GM19023 (cell line): ENCODE data around the gene SPATA18.
"Not testable (repeated sequence)": the region's sequence is repeated elsewhere in the genome, so short reads cannot be mapped to it uniquely, and the experiment has no call there.

Source experiments
- ATAC-seq: cut with Tn5 transposase; IDR thresholded peaks from one replicate; pipeline ENCODE4 v1.9.1; 2021; ENCODE audit warnings: mild to moderate bottlenecking, moderate library complexity; ENCODE audit not compliant: unreplicated experiment

SPATA18 gene

DNA sequence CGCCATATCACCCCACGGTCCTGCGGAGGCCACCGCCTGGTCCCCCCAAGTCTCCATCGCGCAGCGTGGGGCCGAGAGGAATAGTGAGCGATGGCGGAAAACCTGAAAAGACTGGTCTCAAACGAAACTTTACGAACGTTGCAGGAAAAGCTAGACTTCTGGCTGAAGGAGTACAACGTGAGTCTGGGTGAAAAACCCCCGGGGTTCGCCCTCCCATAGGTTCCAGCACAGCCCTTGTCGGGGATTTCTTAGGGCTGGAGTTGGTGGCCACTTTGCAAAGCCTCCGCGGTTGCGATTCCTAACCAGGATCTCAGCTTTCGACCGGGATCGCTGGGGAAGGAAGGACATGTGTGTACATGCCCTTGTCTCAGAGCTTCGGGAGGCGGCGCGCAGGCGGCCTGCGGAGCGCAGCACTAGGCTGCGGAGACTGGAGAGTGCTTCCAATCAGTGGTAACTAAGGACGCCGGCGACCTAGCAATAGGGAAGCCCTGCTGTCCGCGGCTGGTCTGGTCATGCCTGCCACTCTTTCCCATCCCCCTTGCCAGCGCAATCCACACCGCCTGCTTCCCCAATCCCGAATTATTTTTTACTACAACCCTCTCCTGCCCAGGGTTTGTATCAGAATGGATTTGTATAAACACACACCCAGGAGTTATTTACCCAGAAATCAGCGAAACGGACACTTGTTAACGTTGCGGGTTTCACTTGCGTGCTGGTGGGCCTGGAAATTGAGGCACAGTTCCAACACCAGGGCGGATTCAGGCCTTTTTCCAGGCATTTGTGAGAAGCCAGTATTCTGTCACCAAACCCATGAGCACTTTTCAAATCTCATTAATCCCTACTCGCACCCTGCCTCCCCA is 741 bp downstream of the SPATA18 start:
- ATAC-seq = peak; percentile 52

GRCh38 chr4:52052475-52052780 is 1.3 kb downstream of the SPATA18 start:
- ATAC-seq = peak; percentile 59

DNA sequence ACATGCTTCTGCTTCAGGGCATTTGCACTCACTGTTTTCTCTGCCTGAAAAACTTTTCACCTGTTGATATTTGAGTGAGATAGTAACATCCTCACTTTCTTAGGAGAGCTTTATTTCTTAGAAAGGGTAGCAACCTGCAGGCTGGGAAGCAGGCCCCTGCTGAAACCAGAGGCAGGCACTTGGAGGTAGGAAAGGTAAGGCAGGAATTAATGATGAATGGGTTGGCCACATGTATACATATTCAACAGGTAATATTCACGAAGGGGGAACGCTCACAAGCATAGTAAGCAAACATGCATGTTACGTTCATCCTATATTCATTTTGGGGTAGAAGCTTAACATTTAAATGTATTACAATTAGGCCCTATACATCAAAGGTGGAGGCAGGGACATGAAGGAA is 3.1 kb downstream of the SPATA18 start:
- no peak for ATAC-seq

DNA sequence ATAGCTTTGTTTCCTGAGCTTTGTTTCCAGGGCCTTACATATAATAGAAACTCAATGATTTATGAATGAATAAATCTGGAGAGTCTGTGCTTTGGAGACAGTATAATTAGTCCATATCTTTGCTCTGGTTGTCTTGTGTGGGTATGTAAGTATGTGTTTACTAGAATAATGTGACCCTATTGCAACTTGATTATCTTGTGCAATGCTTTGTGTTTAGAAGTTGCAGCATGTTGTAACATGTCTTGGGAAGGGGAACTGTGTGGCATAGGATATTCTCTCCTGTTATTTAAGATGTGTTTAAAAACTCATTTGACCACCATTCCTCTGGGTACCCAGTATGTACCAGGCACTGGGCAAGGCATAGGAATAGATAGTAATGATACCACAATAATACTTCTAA is 6.1 kb downstream of the SPATA18 start:
- ATAC-seq = no peak

- no peak for ATAC-seq
Measured at GRCh38 chr4:52058275-52058674, 7.2 kb downstream of the SPATA18 start.

GRCh38 chr4:52059372-52059771 is 8.3 kb downstream of the SPATA18 start:
- no peak for ATAC-seq

DNA sequence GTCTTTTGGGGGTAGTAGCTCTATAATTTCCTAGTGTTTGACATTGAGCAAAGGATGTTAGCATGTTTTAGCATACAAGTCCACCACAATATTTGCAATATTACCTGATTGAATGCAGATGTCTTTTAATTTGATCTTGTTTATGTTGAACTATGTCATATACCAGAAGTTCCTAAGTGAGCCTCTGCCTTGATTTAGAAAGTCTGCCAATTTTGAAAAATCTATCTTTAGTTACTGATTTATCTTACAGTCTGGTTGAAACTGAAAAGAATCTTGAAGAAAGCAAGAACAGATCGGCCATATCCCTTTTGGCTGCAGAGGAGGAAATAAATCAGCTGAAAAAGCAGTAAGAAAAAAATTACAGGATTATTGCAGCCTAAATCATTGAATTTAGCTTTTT is 18.5 kb downstream of the SPATA18 start:
- ATAC-seq = no peak

DNA sequence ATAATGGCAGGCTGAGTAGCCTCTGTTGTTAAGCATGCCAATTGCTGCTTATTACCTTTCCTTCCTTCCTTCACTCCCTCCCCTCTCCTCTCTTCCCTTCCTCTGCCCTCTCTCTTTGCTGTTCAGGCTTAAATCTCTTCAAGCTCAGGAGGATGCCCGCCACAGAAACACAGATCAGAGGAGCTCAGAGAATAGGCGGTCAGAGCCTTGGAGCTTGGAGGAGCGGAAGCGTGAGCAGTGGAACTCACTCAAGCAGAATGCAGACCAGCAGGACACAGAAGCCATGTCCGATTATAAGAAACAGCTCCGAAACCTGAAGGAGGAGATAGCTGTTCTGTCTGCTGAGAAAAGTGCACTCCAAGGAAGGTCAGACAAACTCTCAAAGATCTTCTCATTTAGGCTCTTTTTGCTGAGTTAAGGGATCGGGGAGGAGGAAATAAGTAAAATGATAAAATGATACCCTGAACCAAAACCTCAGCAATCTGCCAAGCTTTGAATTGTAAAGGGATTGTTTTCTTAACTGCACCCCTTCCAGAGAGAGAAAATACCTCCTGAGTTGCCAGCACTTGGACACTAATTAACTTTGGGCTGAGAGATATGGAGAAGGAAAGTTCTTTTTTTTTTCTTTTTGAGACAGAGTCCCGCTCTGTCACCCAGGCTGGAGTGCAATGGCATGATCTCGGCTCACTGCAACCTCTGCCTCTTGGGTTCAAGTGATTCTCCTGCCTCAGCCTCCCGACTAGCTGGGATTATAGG is 20.9 kb downstream of the SPATA18 start:
- ATAC-seq = no peak

DNA sequence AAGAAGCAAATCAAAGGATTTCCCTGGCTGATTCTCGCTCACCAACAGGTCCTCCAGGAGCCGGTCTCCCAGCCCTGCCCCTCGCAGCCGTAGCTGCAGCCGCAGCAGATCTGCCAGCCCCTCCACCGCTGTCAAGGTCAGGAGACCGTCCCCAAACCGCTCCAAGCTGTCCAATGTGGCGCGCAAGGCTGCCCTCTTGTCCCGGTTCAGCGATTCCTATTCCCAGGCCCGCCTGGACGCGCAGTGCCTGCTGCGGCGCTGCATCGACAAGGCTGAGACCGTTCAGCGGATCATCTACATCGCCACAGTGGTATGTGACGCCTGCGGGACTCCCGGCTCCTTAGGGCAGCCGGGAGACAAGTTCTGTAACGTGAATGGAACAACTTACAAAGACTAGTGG is 25.6 kb downstream of the SPATA18 start:
- no peak for ATAC-seq

DNA sequence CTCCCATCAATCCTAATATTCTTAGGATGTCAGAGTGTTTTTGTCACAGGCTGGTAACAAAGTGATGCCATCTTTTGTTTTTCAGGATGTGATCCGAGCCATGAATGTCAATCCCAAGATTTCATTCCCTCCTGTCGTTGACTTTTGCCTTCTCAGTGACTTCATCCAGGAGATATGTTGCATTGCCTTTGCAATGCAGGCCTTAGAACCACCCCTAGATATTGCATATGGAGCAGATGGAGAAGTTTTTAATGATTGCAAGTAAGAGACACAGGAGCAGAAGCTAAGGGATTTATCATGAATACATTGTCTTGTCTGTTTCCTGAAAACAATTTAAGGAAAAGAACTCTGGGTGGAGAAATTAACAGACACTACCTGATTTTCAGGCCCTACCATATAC is 28.6 kb downstream of the SPATA18 start:
- ATAC-seq = no peak

DNA sequence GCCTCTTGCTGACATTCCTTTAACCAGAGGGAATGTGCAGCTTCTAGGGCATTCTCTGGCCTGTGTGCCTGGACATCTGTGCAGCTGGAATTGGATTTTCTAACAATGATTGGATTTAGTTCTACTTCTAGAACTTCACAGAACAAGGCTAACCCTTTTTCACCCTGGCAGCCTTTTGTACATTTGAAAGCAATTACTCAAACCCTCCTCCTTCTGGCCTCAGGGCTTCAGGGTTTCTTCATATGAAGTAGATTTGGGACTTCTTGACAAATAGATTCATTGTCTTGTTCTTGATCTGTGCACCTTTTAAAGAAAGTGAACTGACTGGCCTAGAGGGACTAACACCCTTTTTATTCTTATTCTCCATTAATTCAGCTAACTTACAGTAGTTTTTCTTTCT is 30.1 kb downstream of the SPATA18 start:
- ATAC-seq = no peak

- not testable (repeated sequence) for ATAC-seq
Measured at GRCh38 chr4:52086425-52086824, 35.3 kb downstream of the SPATA18 start.

DNA sequence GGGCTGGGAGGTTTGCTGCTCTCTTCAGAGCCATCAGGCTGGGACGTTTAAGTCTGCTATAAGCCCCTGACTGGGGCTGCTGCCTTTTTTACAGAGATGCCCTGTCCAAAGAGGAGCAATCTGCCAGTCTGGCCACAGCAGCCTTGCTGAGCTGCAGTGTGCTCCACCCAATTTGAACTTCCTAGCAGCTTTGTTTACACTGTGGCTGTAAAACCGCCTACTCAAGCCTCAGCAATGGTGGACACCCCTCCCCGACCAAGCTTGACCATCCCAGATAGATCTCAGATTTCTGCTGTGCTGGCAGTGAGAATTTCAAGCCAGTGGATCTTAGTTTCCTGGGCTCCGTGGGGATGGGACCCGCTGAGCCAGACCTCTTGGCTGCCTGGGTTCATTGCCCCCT is 40.7 kb downstream of the SPATA18 start:
- no peak for ATAC-seq

DNA sequence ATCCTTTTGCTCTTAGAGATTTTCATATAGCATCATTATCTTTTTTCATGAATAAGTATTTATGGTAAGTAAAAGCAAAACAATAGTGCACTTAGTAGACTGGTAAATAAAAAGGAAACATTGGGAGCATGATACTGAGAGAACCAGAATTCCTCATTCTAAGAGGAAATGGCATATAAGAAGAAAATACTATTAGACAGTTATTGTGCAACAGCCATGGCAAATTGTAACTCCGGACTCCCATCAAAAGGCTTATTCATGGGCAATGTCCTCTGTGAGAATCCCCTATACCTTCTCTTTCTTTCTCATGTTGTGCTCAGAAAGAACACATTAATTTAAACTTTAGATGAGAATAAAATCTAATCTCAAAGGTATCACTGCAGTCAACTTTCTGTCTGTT is 42.4 kb downstream of the SPATA18 start:
- no peak for ATAC-seq

DNA sequence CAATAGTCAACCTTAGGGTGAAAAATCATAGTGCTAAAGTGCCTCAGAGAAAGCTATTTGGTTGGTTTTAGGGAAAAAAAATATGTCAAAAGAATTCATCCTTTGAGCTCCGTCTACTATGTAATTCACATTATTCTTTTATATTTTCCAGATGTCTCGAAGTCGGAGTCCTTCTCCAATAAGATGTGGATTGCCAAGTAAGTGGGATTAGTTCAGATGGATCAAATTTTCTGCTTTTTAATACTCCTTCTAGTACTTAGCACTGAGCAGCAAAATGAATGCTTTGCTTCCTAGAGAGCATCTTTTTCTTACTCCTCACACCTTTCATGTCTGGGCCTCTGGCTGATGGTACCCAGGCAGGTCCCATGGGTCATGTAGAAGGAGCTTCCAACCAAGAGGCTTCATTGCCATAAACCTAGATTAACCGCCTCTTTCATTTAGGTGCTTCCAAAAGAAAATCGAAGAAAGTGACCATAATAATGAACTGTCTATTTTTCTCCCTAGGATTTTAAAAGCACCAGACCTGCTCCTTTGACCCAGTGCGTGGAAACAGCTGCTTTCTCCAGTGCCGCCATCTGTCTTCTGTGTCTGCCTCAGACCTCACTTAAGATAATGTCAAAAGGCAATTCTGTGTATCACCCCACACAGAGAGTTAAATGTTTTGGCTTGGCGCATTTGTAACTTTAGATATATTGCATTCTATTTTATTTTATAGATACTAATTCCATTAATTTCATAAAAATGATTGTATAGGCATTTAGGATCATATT is 43.5 kb downstream of the SPATA18 start:
- ATAC-seq = no peak

DNA sequence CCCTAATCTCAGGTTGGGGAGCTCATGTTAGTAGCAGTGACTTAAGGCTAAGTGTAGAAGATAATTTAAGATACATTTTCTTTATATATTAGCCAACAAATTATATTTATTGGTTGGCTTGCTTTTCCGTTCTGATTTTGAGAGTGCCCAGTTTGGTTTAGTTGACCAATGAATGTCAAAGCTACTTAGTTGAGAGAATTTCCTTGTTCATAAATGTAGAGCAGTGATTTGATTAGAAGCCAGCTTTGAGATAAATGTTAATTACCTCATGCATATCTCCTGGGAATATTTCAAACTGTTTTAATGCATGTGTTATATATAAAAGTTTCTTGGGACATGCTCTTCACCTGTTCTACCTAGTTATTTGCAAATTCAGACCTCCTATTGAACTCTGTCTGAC is 44.3 kb downstream of the SPATA18 start:
- ATAC-seq = no peak

DNA sequence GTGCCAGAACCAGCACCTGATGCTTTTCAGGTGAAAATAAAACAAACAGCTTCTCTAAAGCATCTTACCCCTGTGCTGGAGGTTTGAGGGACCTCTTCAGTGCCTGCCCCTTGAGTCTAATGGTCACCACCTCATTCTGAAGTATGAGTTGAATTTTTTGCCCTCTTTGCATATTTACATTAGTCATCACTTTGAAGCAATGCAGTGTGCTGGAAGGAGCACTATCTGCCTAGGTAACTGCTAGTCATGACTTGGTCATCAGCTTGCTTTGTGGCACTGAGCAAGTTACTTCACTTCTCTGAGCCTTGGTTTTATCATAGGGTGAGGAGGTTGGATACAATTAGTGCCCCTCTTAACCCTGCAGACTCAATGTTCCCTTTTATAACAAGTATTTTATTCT is 44.9 kb downstream of the SPATA18 start:
- no peak for ATAC-seq

DNA sequence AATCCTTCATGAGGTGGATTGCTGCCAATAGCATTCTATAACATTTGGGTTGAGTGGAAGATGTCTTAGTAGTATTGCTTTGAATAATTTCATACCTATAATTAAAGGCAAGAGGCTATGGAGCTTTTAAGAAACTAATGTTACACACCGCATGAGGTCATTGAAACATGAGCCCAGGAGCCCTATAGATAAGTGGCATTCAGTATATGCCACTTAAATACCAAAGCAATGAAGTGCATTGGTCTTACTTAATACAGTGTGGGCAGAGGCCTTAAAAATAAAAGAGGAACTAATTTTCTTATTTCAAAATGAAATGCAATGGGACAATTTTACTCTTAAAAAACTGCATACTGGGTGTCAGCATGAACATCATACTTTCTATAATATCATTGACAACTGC is 47.5 kb downstream of the SPATA18 start:
- no peak for ATAC-seq

DNA sequence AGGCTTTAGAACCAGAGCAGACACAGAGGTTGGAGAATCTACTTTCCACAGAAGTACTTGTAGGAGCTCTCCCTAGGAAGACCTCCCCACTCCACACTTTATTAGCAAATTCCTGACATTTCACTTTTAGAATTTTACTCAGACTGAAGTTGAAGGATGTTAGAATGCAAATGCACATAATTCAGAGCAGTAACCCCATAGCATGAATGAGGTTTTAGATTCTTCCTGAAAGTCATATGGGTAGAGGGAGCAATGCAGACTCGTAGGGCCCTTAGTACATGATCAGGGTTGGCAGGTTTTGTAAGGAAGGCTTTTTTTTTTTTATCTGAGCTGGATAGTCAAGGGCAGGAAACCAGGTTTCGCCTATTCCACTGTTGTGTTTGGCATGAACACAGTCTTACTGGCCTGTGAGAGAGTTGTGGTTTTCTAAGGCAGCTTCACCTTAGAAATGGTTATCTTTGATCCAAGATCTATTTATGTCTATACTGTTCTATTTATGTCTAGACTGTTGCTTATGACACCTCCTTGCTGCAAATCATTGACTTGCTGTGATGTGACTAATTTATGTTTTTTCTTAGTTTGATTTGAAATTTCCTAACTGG is 48.9 kb downstream of the SPATA18 start:
- no peak for ATAC-seq

DNA sequence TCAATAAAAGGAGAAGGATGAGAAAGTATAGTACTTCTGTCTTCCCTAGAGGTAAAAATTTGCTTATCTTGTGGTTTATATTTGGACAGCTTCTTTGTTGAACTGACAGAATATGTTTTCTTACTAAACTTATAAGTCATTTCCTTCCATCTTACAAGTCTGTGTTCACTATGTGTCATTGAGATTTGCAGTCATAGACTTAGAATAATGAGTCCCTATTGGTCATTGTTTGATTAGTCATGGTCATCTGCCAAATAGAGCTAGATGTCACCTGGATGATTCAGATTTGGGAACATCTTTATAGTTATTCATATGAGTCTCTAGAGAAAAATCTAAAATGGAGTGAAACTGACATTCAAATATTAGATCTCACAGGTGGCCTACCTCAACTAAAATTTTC is 51.5 kb downstream of the SPATA18 start:
- no peak for ATAC-seq

DNA sequence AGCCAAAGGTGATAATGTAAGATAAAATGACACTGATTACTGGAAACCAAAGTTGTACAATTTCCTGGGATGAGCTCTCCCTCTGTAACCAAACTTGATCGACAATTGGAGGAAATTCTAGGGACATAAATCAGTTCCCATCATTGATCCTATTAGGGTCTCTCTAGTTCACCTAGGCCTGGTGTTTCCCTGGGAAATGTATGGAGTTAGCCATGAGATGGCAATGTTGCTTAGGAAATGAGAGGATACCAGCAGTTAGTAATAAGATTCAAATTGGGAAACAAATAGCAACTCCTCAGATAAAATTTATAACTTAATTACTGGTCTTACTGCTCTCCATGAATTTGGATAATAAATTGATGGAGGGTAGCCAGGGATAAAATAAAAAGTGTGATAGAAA is 52.2 kb downstream of the SPATA18 start:
- no peak for ATAC-seq
